GM21447 (cell line): ENCODE data around the gene RBFOX2.
"Not testable (repeated sequence)": the region's sequence is repeated elsewhere in the genome, so short reads cannot be mapped to it uniquely, and the experiment has no call there.

Experiments
- ATAC-seq: cut with Tn5 transposase; IDR thresholded peaks from one replicate; pipeline ENCODE4 v1.9.1; 2021; ENCODE audit not compliant: unreplicated experiment

RBFOX2 gene

GRCh38 chr22:35838855-35839576 lies 189.6 kb downstream of the RBFOX2 start:
- ATAC-seq = no peak

GRCh38 chr22:35837101-35837727 lies 191.4 kb downstream of the RBFOX2 start:
- no peak for ATAC-seq

- no peak for ATAC-seq
Observed at GRCh38 chr22:35835998-35836691, 192.5 kb downstream of the RBFOX2 start.

- no peak for ATAC-seq
Observed at GRCh38 chr22:35835267-35835997, 193.2 kb downstream of the RBFOX2 start.

- no peak for ATAC-seq
Observed at GRCh38 chr22:35834061-35834460, 194.6 kb downstream of the RBFOX2 start.

GRCh38 chr22:35830305-35830704 lies 198.3 kb downstream of the RBFOX2 start:
- no peak for ATAC-seq

- ATAC-seq = no peak
Observed at GRCh38 chr22:35824256-35824655, 204.4 kb downstream of the RBFOX2 start.

GRCh38 chr22:35821654-35822053 lies 207.0 kb downstream of the RBFOX2 start:
- ATAC-seq = no peak

- no peak for ATAC-seq
Observed at GRCh38 chr22:35819421-35819820, 209.2 kb downstream of the RBFOX2 start.

- ATAC-seq = no peak
Observed at GRCh38 chr22:35818897-35819296, 209.7 kb downstream of the RBFOX2 start.

GRCh38 chr22:35812600-35812999 lies 216.0 kb downstream of the RBFOX2 start:
- no peak for ATAC-seq

- no peak for ATAC-seq
Observed at GRCh38 chr22:35811670-35812069, 217.0 kb downstream of the RBFOX2 start.

GRCh38 chr22:35809816-35810215 lies 218.8 kb downstream of the RBFOX2 start:
- no peak for ATAC-seq

- ATAC-seq = no peak
Observed at GRCh38 chr22:35808377-35808776, 220.2 kb downstream of the RBFOX2 start.

GRCh38 chr22:35806668-35807067 lies 222.0 kb downstream of the RBFOX2 start:
- ATAC-seq = not testable (repeated sequence)

GRCh38 chr22:35805466-35805865 lies 223.2 kb downstream of the RBFOX2 start:
- no peak for ATAC-seq

- ATAC-seq = no peak
Observed at GRCh38 chr22:35804421-35804820, 224.2 kb downstream of the RBFOX2 start.

GRCh38 chr22:35802885-35803284 lies 225.7 kb downstream of the RBFOX2 start:
- no peak for ATAC-seq

- ATAC-seq = not testable (repeated sequence)
Observed at GRCh38 chr22:35801301-35801700, 227.3 kb downstream of the RBFOX2 start.

GRCh38 chr22:35799150-35799549 lies 229.5 kb downstream of the RBFOX2 start:
- ATAC-seq = no peak

GRCh38 chr22:35797411-35797810 lies 231.2 kb downstream of the RBFOX2 start:
- ATAC-seq = no peak
